Endothelial cell of umbilical vein (primary cell): ENCODE data around the gene AUTS2.

ENCODE experiments used
- CTCF ChIP-seq, 2 donors: IDR thresholded peaks; 1 replicate in 1 of 2; 2 replicates in 1 of 2; pipeline ENCODE4 v1.5.1; 2011; ENCODE audit warnings: low read length in 2 of 2, mild to moderate bottlenecking in 2 of 2, moderate library complexity in 2 of 2, control low read depth in 1 of 2, inconsistent platforms in 1 of 2, low read depth in 1 of 2; ENCODE audit not compliant: insufficient read depth in 1 of 2; ENCODE audit errors: extremely low read depth in 1 of 2
- EZH2 ChIP-seq: IDR thresholded peaks from 2 replicates; pipeline ENCODE4 v1.6.1; 2012; ENCODE audit warnings: borderline replicate concordance, low read depth, mild to moderate bottlenecking, moderate library complexity, low read length, inconsistent platforms; ENCODE audit not compliant: severe bottlenecking
- FOS ChIP-seq: IDR thresholded peaks from 2 replicates; pipeline ENCODE4 v1.6.1; 2011; ENCODE audit warnings: mild to moderate bottlenecking, low read length, moderate library complexity, borderline replicate concordance; ENCODE audit not compliant: insufficient read depth
- JUN ChIP-seq: IDR thresholded peaks from 2 replicates; pipeline ENCODE4 v1.6.1; 2011; ENCODE audit warnings: borderline replicate concordance, low read depth; ENCODE audit not compliant: insufficient read length, insufficient read depth
- MYC ChIP-seq: IDR thresholded peaks from one replicate; pipeline ENCODE4 v1.6.1; 2011; ENCODE audit warnings: mild to moderate bottlenecking, low read depth, low read length
- POLR2A ChIP-seq: IDR thresholded peaks from 2 replicates; pipeline ENCODE4 v1.6.1; 2012; ENCODE audit warnings: low read depth, mild to moderate bottlenecking, control low read depth, low read length
- POLR2AphosphoS5 ChIP-seq: IDR thresholded peaks from 2 replicates; pipeline ENCODE4 v1.6.1; 2012; ENCODE audit warnings: low read depth, mild to moderate bottlenecking, control low read depth, low read length, moderate library complexity; ENCODE audit not compliant: insufficient read depth

- TF ChIP-seq CTCF (IDR thresholded peaks at IDR 0.05; ENCODE audit: extremely low read depth in 1 of 2, insufficient read depth in 1 of 2, low read depth in 1 of 2, low read length in 2 of 2), result no peak
- TF ChIP-seq EZH2, result no peak
- no peak for TF ChIP-seq POLR2A
- no peak for TF ChIP-seq POLR2AphosphoS5
- no peak for TF ChIP-seq FOS
- no peak for TF ChIP-seq MYC
- no peak for TF ChIP-seq JUN
Measured at GRCh38 chr7:70092314-70093204, 494.3 kb downstream of the AUTS2 start.
